Cardiac fibroblast (primary cell): ENCODE results near the gene SAE1.

ENCODE experiments used
- DNase-seq, 2 donors: peaks; one replicate each; pipeline versions ENCODE4 v3.0.0 to v3.0.0-alpha.2; 2010; ENCODE audit warnings: low read depth in 2 of 2
- H3K4me3 ChIP-seq, 2 donors: replicated peaks in 1 of 2; 1 replicate in 1 of 2; 2 replicates in 1 of 2; pipeline ENCODE4 v1.5.1; 2011; ENCODE audit warnings: low read depth in 2 of 2, low read length in 2 of 2, mild to moderate bottlenecking in 2 of 2, moderate library complexity in 1 of 2
- CTCF ChIP-seq: IDR thresholded peaks from one replicate; pipeline ENCODE4 v1.5.1; 2011; ENCODE audit warnings: low read depth, mild to moderate bottlenecking, low read length, inconsistent platforms

The SAE1 gene

GRCh38 chr19:47239152-47239551, 108.5 kb downstream of the SAE1 start:
- peak in 1 of 2 donors; percentile 9 for DNase-seq
- peak overlapping the region in 1 of 2 donors; percentile 14 for H3K4me3 ChIP-seq
- TF ChIP-seq CTCF: no peak

GRCh38 chr19:47239610-47240296, 109.1 kb downstream of the SAE1 start:
- peak overlapping the region; percentile 15 to 24 for H3K4me3 ChIP-seq
- no peak for TF ChIP-seq CTCF
- peak; percentile 19 to 71 for DNase-seq

- TF ChIP-seq CTCF: no peak
- no peak overlapping the region for H3K4me3 ChIP-seq
- no peak for DNase-seq
These were observed 109.9 kb downstream of the SAE1 start for GRCh38 chr19:47240556-47240955.

GRCh38 chr19:47240996-47241918, 110.6 kb downstream of the SAE1 start:
- peak; percentile 79 to 80 for DNase-seq
- H3K4me3 ChIP-seq: no peak overlapping the region
- no peak for TF ChIP-seq CTCF

- TF ChIP-seq CTCF: no peak
- peak in 1 of 2 donors; percentile 16 for DNase-seq
- H3K4me3 ChIP-seq: no peak overlapping the region
These were observed 111.4 kb downstream of the SAE1 start for GRCh38 chr19:47241919-47242577.

GRCh38 chr19:47243364-47243775, 112.7 kb downstream of the SAE1 start:
- DNase-seq: peak in 1 of 2 donors; percentile 6
- no peak for TF ChIP-seq CTCF
- peak overlapping the region; percentile 27 to 53 for H3K4me3 ChIP-seq
